Suppressor macrophage (primary cell): ENCODE data around the gene SMCO4.
"Not testable (repeated sequence)": the region's sequence is repeated elsewhere in the genome, so short reads cannot be mapped to it uniquely, and the experiment has no call there.

Experiments used
- DNase-seq, 4 experiments: peaks; one replicate each; pipeline ENCODE4 v3.0.0-alpha.2; 2020 to 2022
- total RNA-seq, 17 experiments: gene quantifications; one replicate each; lab custom pipeline; 2026; ENCODE audit warnings: mixed read lengths in 6 of 17, inconsistent platforms in 3 of 17; lab: John Stamatoyannopoulos, UW

The SMCO4 gene
- 16.7 to 59.7 (median 26.1) reads per million in 17 experiments for total RNA-seq

DNA sequence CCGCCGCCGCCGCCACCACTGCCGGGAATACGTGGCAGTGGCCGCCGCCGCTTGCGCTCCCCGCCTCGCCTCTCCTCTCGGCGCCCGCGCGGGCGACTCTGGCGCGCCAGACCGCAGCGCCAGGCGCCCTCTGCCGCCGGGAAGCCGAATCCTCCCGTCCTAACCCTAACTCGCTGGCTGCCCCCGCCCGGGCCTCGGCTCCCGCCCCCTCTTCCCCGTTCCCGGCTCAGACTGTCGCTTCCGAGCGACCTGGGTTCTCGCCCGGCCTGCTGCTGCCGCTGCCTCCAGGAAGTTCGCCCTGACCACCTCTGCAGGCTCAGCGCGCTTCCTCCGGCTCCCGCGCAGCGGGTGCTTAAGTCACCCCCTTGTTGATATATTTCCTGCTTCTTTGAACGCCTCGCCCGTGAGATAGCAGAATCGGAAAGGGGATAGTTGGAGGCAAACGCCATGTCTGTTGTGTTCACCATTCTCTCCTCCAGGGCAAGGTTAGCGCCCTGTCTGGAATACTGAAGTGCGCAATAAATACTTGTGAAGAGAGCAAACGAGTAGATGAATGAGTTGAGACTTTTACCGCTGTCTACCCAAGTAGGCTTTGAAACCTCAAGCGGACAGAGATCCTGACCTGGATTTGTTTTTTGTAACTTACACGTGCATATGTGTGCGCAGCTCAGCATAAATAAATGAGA, at the start of gene SMCO4:
SMCO4 (minus strand) TSS at position 100 of the 686 bp plus-strand sequence. CDS start 64,202 bp downstream, outside the sequence.
- DNase-seq: peak; percentile 92 to 97 (median 95)

DNA sequence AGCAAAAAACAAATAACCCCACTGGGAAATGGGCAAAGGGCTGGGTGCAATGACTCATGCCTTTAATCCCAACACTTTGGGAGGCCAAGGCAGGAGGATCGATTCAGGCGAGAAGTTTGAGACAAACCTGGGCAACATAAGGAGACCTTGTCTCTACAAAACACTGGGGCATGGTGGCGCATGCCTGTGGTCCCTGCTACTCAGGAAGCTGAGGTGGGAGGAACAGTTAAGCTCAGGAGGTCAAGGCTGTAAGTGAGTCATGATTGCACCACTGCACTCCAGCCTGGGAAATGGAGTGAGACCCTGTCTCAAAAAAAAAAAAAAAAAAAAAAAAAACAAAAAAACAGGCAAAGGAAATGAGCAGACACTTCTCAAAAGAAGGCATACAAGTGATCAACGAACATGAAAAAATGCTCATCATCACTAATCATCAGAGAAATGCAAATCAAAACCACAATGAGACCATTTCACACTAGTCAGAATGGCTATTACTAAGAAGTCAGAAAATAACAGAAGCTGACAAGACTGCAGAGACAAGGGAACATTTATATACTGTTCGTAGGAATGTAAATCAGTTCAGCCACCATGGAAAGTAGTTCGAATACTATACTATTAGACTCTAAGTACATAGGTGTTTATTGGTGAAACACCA, 48.2 kb upstream of the SMCO4 start:
- peak; percentile 49 to 80 (median 71) for DNase-seq

DNA sequence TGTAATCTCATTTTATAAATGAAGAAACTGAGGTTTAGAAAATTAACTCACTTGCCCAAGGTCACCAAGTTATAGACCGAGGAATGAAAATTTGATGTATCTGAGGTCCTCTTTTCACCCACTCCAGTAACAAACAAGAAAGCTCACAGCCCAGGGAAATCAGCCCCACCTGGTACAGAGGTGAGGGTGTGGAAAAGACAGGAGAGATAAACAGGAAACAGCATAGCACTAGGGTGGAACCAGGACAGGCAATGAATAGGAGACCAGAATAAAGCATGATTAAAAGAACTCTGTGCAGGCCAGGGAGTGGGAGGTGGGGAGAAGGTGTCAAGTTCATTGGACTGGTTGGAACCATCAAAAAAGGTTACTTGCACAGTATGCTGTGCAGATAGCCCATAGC, 46.2 kb upstream of the SMCO4 start:
- DNase-seq: no peak

- DNase-seq: no peak
Measured at GRCh38 chr11:93587858-93588581, 44.8 kb upstream of the SMCO4 start.

DNA sequence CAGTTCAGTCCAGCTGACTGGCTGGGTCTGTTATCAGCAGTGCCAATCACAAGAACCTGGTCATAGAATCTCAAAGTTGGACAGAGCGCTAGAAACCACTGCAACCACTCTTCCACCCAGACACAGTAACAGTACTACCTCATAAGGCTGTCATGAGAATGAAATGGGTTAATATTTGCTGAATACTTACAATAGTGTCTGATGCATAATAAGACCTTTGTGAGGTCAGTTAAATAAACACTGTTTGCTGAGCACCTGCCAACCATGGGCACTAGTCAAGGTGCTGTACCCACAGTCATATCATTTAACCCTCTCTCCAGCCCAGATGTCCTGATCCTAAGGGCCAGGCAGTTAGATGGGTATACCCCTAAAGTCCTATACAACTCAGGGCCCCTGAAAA, 44.2 kb upstream of the SMCO4 start:
- DNase-seq: not testable (repeated sequence)

GRCh38 chr11:93585758-93586157, 42.6 kb upstream of the SMCO4 start:
- DNase-seq: peak; percentile 72 to 83 (median 82)

DNA sequence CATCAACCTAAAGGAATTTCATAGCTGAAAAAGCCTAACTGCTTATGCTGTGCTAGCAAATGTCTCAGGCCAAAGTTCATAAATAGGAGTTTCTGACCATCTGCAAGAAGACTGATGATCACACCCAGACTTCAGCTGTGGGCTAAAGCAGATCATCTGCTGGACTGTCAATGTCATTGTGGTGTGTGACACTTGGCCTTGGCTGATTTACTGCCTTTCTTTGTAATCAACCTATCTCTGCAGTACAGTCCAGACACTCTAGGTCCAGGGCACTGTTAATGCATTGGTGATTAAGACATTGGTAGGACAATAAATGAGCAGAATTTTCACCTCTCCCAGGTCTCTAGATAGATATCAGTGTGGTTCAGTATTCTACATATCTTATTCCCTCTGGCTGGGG, 40.3 kb upstream of the SMCO4 start:
- DNase-seq: no peak

GRCh38 chr11:93579187-93579751, 36.1 kb upstream of the SMCO4 start:
- DNase-seq: no peak

GRCh38 chr11:93577286-93577685, 34.1 kb upstream of the SMCO4 start:
- DNase-seq: no peak

DNA sequence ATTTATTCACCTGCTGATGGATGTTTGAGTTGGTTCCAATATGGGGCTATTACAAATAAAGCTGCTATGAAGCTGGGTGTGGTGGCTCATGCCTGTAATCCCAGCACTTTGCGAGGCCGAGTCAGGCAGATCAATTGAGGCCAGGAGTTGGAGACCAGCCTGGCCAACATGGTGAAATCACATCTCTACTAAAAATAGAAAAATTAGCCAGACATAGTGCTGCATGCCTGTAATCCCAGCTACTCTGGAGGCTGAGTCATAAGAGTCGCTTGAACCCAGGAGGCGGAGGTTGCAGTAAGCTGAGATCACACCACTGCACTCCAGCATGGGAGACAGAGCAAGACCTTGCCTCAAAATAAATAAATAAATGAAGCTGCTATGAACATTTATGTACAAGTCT, 33.7 kb upstream of the SMCO4 start:
- peak in 3 of 4 experiments; percentile 14 to 27 (median 26) for DNase-seq

- no peak for DNase-seq
Measured at GRCh38 chr11:93574638-93575220, 31.5 kb upstream of the SMCO4 start.

- DNase-seq: no peak
Measured at GRCh38 chr11:93573184-93573583, 30.0 kb upstream of the SMCO4 start.

- DNase-seq: no peak
Measured at GRCh38 chr11:93572621-93573020, 29.4 kb upstream of the SMCO4 start.

DNA sequence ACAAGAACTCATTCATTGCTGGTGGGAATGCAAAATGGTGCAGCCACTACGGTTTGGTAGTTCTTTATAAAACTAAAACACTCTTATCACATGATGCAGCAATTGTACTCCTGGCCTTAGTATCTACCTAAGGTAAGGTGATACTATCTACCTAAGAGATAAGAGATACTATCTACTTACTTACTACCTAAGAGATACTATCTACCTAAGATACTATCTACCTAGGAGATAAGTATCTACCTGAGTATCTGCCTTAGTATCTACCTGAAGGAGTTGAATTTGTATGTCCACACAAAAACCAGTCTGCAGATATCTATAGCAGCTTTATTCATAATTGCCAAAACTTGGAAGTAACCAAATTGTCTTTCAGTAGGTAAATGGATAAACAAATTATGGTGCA, 29.0 kb upstream of the SMCO4 start:
- no peak for DNase-seq

DNA sequence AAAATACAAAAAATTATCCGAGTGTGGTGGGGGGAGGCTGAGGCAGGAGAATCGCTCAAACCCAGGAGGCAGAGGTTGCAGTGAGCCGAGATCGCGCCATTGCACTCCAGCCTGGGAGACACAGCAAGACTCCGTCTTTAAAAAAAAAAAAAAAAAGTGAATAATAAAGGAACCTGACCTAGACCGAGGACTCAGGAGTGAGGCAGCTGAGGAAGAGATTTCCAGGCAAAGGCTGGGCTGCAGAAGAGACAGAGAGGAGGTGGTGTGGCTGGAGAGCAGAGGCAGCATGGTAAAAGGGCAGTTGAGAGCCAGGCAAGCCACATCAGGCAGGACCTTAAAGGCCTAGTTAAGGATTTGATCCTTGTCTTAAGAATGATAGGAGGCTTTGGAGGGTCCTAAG, 28.4 kb upstream of the SMCO4 start:
- no peak for DNase-seq

DNA sequence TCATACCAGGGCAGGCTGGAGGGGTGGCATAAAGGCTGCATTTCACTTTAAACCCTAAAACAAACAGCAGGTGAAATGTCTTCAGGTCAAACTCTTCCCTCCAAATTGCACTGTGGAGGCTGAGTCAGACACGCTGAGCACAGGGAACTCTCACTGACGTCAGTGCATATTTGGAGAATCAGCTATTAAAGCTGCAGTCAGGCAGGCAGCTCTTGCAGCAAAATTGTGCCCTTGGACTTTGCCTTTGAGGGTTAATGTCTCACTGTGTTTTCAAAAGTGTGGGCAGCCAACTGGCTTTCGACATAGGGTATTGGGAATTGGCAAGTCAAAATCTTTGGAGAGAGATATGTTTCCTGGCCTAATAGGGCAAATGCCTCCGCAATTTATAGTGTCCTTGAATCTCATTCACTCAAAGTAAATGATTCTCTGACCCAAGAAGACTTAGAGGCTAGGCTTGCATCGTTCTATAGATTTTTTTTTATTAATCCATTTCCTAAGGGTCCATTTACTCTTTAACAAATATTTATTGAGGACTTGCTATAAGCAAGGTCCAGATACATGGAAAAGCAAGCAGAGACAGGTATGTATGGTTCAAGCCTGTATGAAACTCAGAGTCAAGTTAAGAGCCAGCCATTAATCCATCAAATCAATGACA, 27.7 kb upstream of the SMCO4 start:
- DNase-seq: no peak

GRCh38 chr11:93569496-93569895, 26.3 kb upstream of the SMCO4 start:
- DNase-seq: no peak

GRCh38 chr11:93568726-93569125, 25.5 kb upstream of the SMCO4 start:
- no peak for DNase-seq

GRCh38 chr11:93567401-93567895, 24.3 kb upstream of the SMCO4 start:
- no peak for DNase-seq

DNA sequence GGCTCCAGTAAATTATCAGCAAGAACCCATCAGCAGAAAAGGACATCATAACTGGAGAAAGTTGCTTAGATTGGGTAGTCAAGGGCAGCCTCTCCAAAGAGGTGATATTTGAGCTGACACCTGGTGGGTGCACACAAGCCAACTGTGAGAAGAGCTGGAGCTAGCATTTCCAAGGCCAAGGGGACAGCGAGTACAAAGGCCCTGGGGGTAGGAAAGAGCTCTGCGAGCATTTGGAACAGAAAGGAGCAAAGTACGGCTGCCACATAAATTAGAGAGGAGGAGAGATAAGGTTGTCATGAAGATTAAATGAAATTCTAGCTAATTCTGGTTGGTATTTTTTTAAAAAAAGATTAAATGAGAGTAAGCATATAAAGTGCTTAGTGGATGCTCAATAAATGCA, 21.7 kb upstream of the SMCO4 start:
- DNase-seq: no peak

DNA sequence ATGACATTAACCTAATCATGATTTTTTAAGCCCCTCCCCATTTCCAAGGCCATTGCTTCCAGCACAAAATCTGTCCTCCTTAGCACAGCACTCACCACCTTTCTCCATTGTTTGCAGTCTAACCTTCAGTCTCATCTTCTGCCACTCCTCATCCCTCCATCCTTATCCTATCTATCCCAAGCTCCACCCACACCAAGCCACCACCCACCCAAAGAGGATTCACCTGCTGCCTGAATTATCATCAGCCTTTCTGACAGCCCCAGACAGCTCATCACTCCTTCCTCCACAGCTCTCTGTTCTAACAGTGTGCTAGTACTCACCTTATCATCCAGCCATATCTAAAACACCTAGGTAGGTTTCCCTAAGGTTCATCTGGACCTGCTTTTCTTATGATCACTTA, 20.7 kb upstream of the SMCO4 start:
- no peak for DNase-seq
